Lower leg skin (tissue), 3 donors: ENCODE data around the gene PCDHA4.
"Not testable (repeated sequence)": the region's sequence is repeated elsewhere in the genome, so short reads cannot be mapped to it uniquely, and the experiment has no call there.

Source experiments
- POLR2A ChIP-seq, 2 donors: fragments of 450-650 bp; IDR thresholded peaks; one replicate each; pipeline ENCODE4 v1.6.1; 2016 to 2017; ENCODE audit warnings: antibody characterized with exemption in 2 of 2, mild to moderate bottlenecking in 1 of 2, moderate library complexity in 1 of 2
- TF ChIP-seq, protein P1 (sequence below), 3 donors: fragments of 450-650 bp; IDR thresholded peaks; one replicate each; pipeline ENCODE4 v1.5.1; 2016; ENCODE audit warnings: antibody characterized with exemption in 3 of 3, mild to moderate bottlenecking in 3 of 3, moderate library complexity in 2 of 3

DNA sequence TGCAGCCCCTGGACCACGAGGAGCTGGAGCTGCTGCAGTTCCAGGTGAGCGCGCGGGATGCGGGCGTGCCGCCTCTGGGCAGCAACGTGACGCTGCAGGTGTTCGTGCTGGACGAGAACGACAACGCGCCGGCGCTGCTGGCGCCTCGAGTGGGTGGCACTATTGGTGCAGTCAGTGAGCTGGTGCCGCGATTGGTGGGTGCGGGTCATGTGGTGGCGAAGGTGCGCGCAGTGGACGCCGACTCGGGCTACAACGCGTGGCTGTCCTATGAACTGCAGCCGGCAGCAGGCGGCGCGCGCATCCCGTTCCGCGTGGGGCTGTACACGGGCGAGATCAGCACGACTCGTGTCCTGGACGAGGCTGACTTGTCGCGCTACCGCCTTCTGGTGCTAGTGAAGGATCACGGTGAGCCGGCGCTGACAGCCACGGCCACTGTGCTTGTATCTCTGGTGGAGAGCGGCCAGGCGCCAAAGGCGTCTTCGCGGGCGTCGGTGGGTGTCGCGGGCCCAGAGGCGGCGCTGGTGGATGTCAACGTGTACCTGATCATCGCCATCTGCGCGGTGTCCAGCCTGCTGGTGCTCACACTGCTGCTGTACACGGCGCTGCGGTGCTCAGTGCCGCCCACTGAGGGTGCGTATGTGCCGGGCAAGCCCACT lies 18.9 kb upstream of the PCDHA4 start:
- not testable (repeated sequence) for TF ChIP-seq POLR2A (IDR thresholded peaks at IDR 0.05)
- TF ChIP-seq, protein P1, sequence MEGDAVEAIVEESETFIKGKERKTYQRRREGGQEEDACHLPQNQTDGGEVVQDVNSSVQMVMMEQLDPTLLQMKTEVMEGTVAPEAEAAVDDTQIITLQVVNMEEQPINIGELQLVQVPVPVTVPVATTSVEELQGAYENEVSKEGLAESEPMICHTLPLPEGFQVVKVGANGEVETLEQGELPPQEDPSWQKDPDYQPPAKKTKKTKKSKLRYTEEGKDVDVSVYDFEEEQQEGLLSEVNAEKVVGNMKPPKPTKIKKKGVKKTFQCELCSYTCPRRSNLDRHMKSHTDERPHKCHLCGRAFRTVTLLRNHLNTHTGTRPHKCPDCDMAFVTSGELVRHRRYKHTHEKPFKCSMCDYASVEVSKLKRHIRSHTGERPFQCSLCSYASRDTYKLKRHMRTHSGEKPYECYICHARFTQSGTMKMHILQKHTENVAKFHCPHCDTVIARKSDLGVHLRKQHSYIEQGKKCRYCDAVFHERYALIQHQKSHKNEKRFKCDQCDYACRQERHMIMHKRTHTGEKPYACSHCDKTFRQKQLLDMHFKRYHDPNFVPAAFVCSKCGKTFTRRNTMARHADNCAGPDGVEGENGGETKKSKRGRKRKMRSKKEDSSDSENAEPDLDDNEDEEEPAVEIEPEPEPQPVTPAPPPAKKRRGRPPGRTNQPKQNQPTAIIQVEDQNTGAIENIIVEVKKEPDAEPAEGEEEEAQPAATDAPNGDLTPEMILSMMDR (IDR thresholded peaks at IDR 0.05): not testable (repeated sequence)
